HK-2 (cell line): ENCODE data around the gene LTBP1.
"Not testable (repeated sequence)": the region's sequence is repeated elsewhere in the genome, so short reads cannot be mapped to it uniquely, and the experiment has no call there.

Experiments used
- DNase-seq: peaks from one replicate; pipeline ENCODE4 v3.0.0-alpha.2; 2018; ENCODE audit not compliant: unreplicated experiment

LTBP1 gene

GRCh38 chr2:33425161-33425560 is 478.4 kb downstream of the LTBP1 start:
- no peak for DNase-seq

GRCh38 chr2:33425586-33426031 is 478.9 kb downstream of the LTBP1 start:
- DNase-seq: no peak

GRCh38 chr2:33426666-33427231 is 480.0 kb downstream of the LTBP1 start:
- peak; percentile 38 for DNase-seq

GRCh38 chr2:33430077-33430476 is 483.3 kb downstream of the LTBP1 start:
- DNase-seq: no peak

- no peak for DNase-seq
These were observed 484.1 kb downstream of the LTBP1 start for GRCh38 chr2:33430856-33431255.

- DNase-seq: no peak
These were observed 486.1 kb downstream of the LTBP1 start for GRCh38 chr2:33432871-33433270.

- no peak for DNase-seq
These were observed 486.8 kb downstream of the LTBP1 start for GRCh38 chr2:33433279-33434235.

GRCh38 chr2:33435518-33435917 is 488.8 kb downstream of the LTBP1 start:
- DNase-seq: no peak

GRCh38 chr2:33436083-33436482 is 489.3 kb downstream of the LTBP1 start:
- DNase-seq: no peak

- DNase-seq: no peak
These were observed 490.5 kb downstream of the LTBP1 start for GRCh38 chr2:33437297-33437696.

GRCh38 chr2:33437815-33438214 is 491.1 kb downstream of the LTBP1 start:
- no peak for DNase-seq

GRCh38 chr2:33441235-33441810 is 494.6 kb downstream of the LTBP1 start:
- DNase-seq: peak; percentile 14

- not testable (repeated sequence) for DNase-seq
These were observed 495.3 kb downstream of the LTBP1 start for GRCh38 chr2:33442052-33442451.

GRCh38 chr2:33442528-33443079 is 495.9 kb downstream of the LTBP1 start:
- no peak for DNase-seq

GRCh38 chr2:33443274-33443829 is 496.6 kb downstream of the LTBP1 start:
- no peak for DNase-seq

GRCh38 chr2:33444967-33445366 is 498.2 kb downstream of the LTBP1 start:
- no peak for DNase-seq

- no peak for DNase-seq
These were observed 501.6 kb downstream of the LTBP1 start for GRCh38 chr2:33448220-33448899.
